ENCODE data around the gene LAMTOR1.
"Not testable (repeated sequence)": the region's sequence is repeated elsewhere in the genome, so short reads cannot be mapped to it uniquely, and the experiment has no call there.

LAMTOR1 gene

DNA sequence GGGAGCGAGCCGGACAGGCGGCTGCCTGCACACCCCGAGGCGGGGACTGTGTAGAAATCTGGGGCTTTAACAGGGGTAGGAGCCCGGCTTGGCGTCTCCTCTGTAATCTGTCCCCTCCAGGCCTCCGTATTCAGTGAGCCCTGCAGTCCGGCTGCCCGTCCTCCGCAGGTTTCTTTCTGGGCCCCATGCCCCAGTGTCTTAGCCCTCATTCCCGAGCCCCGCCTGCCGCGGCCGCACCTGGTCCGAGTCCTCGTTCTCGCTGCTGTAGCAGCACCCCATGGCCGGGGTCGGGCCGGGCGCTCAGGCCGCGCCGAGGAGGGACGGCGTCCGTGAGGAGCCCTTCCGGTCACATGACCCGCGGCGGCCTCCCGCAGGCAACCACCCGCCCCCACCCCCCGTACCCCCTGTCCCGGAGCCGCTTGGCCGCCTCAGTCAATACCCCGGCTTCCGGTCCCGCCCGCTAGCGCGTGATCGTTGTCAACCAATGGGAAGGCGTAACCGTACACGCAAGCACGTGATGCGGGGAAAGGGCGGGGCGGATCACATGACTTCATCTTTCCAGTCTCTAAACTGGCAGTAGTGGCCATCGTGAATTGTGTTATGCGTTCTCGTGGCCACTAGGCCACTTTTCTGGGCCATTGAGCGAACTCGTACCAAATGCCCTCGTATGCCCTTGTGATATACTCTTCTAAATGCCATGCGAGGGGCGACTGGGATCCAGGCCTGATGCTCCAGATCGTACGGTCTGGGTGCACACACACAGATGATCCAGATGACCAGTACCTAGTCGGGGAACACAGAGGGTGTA is at the start of gene LAMTOR1:
Gene LAMTOR1, minus strand, starts transcription at position 352 of the 808 bp plus-strand sequence. Its CDS starts 73 bp downstream, at position 279.
- peak; percentile 98 for DNase-seq (ENCODE audit: low spot score)

DNA sequence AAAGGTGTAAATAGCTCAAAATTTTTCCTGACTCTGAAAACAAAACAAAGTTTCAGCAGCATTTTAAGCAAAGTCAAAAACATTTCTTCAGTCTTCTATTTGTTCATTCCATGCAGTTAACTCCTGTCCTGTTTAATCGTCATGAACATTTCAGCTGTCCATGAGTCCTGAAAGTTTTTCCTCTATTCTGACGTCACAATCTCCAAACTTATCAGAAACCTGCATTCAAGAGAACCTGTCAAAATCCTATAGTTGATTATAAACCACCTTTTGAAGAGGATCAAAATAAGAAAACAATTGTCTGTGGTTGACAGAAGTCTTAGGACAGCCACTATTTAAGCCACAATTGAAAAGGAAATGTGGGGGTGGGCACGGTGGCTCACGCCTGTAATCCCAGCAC is 47.8 kb upstream of the LAMTOR1 start:
- no peak for DNase-seq (ENCODE audit: low spot score)

GRCh38 chr11:72146625-72147024 is 43.5 kb upstream of the LAMTOR1 start:
- no peak for DNase-seq (ENCODE audit: low spot score)

GRCh38 chr11:72144807-72145565 is 41.9 kb upstream of the LAMTOR1 start:
- no peak for DNase-seq (ENCODE audit: low spot score)

DNA sequence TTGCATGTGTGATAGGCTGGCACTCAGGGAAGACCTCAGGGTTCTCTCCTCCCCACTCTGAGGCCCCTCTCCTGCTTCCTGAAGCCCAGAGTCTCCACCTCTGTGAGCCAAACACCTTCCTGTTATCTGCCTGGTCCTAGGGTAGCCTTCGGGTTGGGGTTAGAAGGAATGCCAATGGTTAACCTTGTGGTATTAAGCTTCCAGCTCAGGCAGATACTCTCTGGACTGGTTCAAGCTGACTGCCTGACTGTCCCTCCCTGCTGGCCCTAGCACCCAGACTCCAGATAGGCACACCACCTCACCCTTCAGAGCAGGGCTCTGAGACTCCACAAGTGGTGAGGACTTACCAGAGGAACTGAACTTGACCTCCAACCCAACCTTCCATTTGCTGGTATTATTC is 39.4 kb upstream of the LAMTOR1 start:
- not testable (repeated sequence) for DNase-seq (ENCODE audit: low spot score)

GRCh38 chr11:72142086-72142485 is 39.0 kb upstream of the LAMTOR1 start:
- DNase-seq (ENCODE audit: low spot score): not testable (repeated sequence)

DNA sequence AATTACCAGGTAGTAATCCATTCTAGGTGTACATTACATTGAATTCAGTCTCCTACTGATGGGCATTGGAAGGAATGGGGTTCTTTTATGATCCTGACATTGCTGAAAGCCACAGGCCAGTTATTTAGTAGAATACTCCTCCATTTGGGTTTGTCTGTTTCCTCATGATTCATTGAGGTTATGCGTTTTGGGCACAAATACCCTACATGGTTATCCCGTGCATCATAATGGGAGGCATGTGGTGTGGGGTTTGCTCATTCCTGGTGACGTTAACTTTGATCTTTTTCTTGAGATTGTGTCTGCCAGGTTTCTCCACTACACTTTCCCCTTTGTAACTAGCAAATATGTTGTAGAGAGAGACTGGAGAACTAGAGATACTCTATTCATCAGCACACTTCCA is 38.0 kb upstream of the LAMTOR1 start:
- DNase-seq (ENCODE audit: low spot score): no peak

DNA sequence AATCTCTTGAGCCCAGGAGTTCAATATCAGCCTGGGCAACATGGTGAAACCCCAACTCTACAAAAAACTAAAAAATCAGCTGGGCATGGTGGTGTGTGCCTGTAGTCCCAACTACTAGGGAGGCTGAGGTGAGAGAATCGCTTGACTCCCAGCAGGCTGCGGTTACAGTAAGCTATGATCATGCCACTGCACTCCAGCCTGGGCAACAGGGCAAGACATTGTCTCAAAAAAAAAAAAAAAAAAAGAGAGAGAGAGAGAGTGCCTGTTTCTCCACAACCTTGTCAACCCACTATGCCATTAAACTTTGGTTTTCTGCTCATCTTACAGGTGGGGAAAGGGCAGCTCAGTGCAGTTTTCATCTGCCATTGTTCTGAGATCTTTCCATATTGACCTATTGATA is 37.6 kb upstream of the LAMTOR1 start:
- DNase-seq (ENCODE audit: low spot score): no peak

- DNase-seq (ENCODE audit: low spot score): no peak
Observed at GRCh38 chr11:72139500-72139899, 36.4 kb upstream of the LAMTOR1 start.

GRCh38 chr11:72138821-72139390 is 35.8 kb upstream of the LAMTOR1 start:
- DNase-seq (ENCODE audit: low spot score): no peak

DNA sequence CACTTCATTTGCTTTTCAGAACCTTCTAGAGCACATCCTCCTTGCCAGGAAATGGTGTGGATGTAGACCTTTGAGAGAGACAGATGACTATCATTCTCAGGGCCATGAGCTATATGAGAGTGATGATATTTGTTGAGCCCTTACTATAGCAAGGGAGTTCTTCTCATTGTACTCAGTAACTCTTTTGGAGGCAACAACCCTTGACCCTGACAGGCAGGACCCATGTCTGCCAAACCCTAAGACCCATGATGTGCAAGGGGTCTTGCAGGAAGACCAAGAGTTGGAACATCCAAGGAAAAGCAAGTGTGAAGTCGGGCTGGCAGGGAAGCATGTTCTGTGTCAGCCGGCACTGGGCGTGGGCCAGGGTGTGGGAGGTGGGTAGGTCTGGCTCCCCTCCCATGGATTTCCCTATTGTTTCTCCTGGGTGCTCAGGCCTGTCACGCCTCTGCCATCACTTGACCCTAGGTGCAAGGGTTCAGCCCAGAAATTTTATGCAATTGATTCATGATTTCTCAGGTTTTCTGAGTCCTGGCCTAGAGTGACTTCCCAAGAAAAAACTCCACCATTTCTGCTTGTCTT is 33.7 kb upstream of the LAMTOR1 start:
- no peak for DNase-seq (ENCODE audit: low spot score)

- DNase-seq (ENCODE audit: low spot score): no peak
Observed at GRCh38 chr11:72135891-72136683, 33.0 kb upstream of the LAMTOR1 start.

- not testable (repeated sequence) for DNase-seq (ENCODE audit: low spot score)
Observed at GRCh38 chr11:72135473-72135872, 32.4 kb upstream of the LAMTOR1 start, which contains the start of gene FOLR3. Gene FOLR3, plus strand, starts transcription at chr11:72135725. Its CDS starts 228 bp downstream, at chr11:72135953.

- DNase-seq (ENCODE audit: low spot score): no peak
Observed at GRCh38 chr11:72132646-72133045, 29.5 kb upstream of the LAMTOR1 start.

DNA sequence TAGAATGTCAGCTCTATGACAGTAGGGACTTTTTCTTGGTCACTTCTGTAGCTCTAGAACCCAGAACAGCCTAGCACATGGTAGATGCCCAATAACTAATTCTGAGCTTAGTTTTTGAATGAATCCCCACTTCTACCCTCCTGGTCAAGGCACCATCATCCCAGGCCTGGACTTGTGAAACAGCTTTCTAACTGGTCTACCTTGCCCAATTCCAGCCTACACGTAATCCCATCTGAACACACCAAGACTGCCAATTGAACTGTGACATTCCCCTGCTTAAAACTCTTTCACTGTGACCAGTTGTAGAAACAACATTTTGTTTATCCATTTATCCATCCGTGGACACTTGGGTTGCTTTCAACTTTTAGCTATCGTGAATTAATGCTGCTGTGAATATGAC is 26.3 kb upstream of the LAMTOR1 start:
- no peak for DNase-seq (ENCODE audit: low spot score)

GRCh38 chr11:72127923-72128322 is 24.8 kb upstream of the LAMTOR1 start:
- DNase-seq (ENCODE audit: low spot score): no peak

DNA sequence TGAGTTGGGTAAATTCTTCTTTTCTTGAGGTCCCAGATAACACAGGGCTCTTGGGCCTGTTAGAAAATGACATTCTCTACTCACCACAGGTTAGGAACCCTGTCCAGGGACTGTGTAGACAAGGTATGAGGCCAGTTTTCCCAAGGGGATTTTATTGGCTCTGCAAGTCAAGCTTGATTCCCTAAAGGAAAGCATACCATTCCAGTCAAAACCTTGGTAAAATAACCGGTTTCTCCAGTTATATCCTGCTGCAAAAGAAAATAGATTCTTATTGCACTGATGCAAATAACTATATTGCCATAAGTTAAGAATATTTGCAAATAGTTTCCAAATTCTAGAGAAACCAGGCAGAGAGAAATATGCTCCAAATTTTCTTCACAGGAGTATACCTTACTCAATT is 22.9 kb upstream of the LAMTOR1 start:
- DNase-seq (ENCODE audit: low spot score): no peak

DNA sequence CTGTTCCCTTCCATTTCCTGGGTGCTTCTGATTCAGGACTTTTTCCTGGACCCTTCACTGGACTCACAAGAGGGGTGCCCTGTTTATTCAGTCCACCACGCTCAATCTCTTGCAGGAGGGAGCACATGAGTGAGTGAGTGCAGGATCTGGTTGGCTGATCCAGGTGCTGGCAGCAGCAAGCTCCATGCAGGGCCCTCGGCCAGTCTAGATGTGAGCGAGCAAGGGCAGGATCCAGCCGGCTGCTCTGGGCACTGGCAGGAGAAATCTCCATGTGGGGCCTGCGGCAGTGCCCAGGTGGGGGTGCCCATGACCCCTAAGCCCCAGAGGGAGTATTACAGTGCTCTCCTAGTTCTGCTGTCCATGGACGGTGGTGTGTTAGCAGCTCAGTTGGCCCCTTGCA is 20.9 kb upstream of the LAMTOR1 start:
- DNase-seq (ENCODE audit: low spot score): no peak

DNA sequence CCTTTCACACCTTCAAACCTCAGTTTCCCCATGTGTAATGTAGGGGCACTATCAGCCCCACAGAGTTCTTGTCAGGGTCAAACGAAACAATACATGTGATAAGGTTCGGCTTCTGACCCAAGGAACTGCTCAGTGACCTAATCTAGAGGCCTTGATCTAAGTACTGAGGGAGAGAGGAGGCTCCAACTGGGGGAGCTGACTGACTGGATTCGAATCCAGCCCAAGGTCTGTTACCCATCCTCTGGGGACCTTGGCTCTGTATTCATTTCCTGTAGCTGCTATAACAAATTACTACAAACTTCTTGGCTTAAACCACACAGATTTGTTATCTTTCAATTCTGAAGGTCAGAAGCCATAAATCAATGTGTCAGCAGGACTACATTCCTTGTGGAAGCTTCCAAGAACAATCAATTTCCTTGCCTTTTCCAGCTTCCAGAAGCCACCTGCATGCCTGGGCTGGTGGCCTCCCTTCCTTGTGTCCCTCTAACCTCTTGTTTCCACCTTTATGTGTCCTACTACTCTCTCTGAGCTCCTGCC is 20.1 kb upstream of the LAMTOR1 start:
- no peak for DNase-seq (ENCODE audit: low spot score)

DNA sequence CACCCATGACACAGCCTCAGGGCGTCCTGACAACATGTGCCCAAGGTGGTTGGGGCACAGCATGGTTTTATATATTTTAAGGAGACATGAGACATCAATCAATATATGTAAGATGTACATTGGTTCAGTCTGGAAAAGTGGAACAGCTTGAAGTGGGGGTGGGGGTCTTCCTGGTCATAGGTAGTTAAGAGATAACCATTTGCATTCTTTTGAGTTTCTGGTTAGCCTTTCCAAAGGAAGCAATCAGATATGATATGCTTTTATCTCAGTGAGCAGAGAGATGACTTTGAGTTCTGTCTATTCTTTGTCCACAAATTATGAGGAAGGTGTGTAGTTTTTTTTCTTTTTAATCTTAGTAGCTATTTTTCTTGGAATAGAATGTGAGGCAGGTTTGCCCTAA is 19.5 kb upstream of the LAMTOR1 start:
- no peak for DNase-seq (ENCODE audit: low spot score)

GRCh38 chr11:72120930-72121329 is 17.8 kb upstream of the LAMTOR1 start:
- no peak for DNase-seq (ENCODE audit: low spot score)

All from putamen (tissue), 1 donor.